AG04450 (cell line): ENCODE measurements around the gene CD9. TPM values are rescaled to one million over a fixed set of nuclear protein-coding genes. Genes with fewer than 3 reads are reported as not detected.

ENCODE experiments used
- CTCF ChIA-PET: fragments of 300-600, 350-600 bp; formaldehyde crosslinking; extraction: SDS; loops from one replicate; lab custom pipeline; 2022; ENCODE audit warnings: antibody characterized with exemption, inconsistent platforms; lab: Charles Lee
- POLR2A ChIA-PET: fragments of 350-600 bp; formaldehyde crosslinking; extraction: SDS; loops from one replicate; lab custom pipeline; 2021; ENCODE audit warnings: antibody characterized with exemption, inconsistent platforms; lab: Yijun Ruan, JAX
- DNase-seq: peaks from one replicate; pipeline ENCODE4 v3.0.0-alpha.2; 2011; ENCODE audit warnings: low read depth, low spot score
- H3K27ac ChIP-seq: one replicate; pipeline ENCODE4 v1.5.1; 2012; ENCODE audit warnings: low read depth, low read length, control low read depth
- H3K27me3 ChIP-seq: one replicate; pipeline ENCODE4 v1.6.0; 2012; ENCODE audit warnings: low read length; ENCODE audit not compliant: control insufficient read depth, insufficient read depth
- H3K4me3 ChIP-seq: 2 replicates; pipeline ENCODE4 v1.5.1; 2011; ENCODE audit warnings: mild to moderate bottlenecking, low read depth, low read length, control low read depth
- H3K9me3 ChIP-seq: 2 replicates; pipeline ENCODE4 v1.5.1; 2012; ENCODE audit warnings: low read length; ENCODE audit not compliant: control insufficient read depth, insufficient read depth
- CTCF ChIP-seq: IDR thresholded peaks from 2 replicates; pipeline ENCODE4 v1.5.1; 2011; ENCODE audit warnings: low read depth, low read length, control low read depth, inconsistent platforms
- polyA minus RNA-seq: library from RNA; depleted of rRNA, polyadenylated mRNA; stranded (reverse); fragments of >200 nt; gene quantifications from 2 replicates; pipeline ENCODE4 v1.2.3, GENCODE V29; 2011; rRNA and poly(A)+ RNA removed
- polyA plus RNA-seq: library from polyadenylated mRNA; depleted of rRNA; stranded (reverse); fragments of >200 nt; gene quantifications from 2 replicates; pipeline ENCODE4 v1.2.3, GENCODE V29; 2011; rRNA removed

CD9 gene, protein sequence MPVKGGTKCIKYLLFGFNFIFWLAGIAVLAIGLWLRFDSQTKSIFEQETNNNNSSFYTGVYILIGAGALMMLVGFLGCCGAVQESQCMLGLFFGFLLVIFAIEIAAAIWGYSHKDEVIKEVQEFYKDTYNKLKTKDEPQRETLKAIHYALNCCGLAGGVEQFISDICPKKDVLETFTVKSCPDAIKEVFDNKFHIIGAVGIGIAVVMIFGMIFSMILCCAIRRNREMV
- polyA plus RNA-seq (152 and 177 TPM in 2 replicates), polyA minus RNA-seq (91.4 and 91.9 TPM in 2 replicates)

GRCh38 chr12:6200256-6201212 is at the start of gene CD9:
Gene CD9, plus strand, starts transcription at chr12:6200400. Its CDS starts 100 bp downstream, at chr12:6200500.
- TF ChIP-seq CTCF = no peak
- POLR2A ChIA-PET = interaction anchor here (1.0 kb wide), 1 partner anchor 24 kb away, joined by 3 read pairs; no protein-coding TSS in a partner anchor
- Histone ChIP-seq H3K4me3 (peak within 1 kb of the TSS; percentile 83), H3K27ac (no peak within 1 kb of the TSS), H3K9me3 (no peaks in the 10 kb centered on the region; the same call in 1 of the 2 replicates), H3K27me3 (no peaks in the 10 kb centered on the region)
- no peak for DNase-seq
- CTCF ChIA-PET = interaction anchor here (0.6 to 5.4 kb wide), 5 partner anchors 12 to 212 kb away, joined by 3 to 31 read pairs (median 4); no protein-coding TSS in a partner anchor

DNA sequence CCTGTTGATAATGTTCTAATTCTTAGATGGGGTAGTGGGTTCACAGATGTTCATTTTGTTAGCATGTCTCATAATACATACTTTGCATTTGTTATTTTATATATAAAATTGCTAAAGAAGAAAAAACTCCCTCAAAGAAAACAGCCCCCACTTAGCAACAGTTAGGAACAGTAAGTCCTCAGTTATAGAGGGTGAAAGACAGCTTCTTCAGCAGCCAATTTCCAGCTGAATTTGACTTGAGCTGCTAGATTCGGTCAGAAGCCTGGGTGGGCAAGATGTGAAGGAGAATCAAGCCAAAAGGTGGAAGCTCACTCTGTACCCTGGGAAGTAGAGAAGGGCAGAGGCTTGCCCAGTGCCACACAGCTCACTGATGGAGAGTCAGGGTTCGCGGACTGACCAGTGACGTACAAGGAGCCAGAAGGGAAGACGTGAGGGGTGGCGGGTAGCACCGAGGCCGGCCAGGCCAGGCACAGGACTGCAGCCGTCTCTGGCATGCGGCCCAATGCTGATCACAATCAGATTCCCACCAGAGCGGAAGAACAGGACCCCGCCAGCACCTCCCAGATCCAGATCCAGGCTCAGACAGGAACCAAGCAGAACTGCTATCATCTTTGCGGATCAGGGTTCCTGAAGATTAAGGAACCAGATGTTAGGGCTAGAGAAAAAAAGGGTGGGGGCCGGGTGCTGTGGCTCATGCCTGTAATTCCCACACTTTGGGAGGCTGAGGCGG is 45.3 kb upstream of the CD9 start:
- TF ChIP-seq CTCF = no peak
- ChIA-PET POLR2A (no interaction called here), CTCF (interaction anchor here (1.0 kb wide), 1 partner anchor 42 kb away, joined by 3 read pairs; no protein-coding TSS in a partner anchor)
- no peak overlapping the region for H3K27ac ChIP-seq
- DNase-seq = no peak
- H3K9me3 ChIP-seq = peaks cover 5% of the 10 kb centered on the region; the same call in 1 of the 2 replicates
- no peak overlapping the region for H3K4me3 ChIP-seq
- no peaks in the 10 kb centered on the region for H3K27me3 ChIP-seq

DNA sequence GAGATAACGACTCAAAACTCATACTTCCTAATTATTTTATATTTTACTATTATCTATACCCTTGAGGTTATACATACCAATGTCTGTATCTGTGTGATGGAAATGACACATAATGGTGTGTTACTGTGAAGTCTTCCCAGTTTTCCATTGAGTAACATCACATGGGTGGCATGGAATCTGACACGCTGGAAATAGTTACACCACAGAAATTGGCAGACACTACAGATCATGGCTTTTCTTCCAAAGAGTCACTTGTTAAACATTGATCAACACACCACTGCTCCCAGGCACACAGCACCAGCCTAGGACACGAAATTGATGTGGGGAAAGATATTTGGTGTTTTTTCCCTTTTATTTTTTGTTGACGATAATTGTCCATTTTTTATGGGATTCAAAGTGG is 42.7 kb upstream of the CD9 start:
- ChIA-PET CTCF (no interaction called here), POLR2A (no interaction called here)
- Histone ChIP-seq H3K9me3 (peaks cover 5% of the 10 kb centered on the region; the same call in 1 of the 2 replicates), H3K4me3 (no peak overlapping the region), H3K27me3 (no peaks in the 10 kb centered on the region), H3K27ac (no peak overlapping the region)
- TF ChIP-seq CTCF = no peak
- DNase-seq = no peak

- ChIA-PET CTCF (no interaction called here), POLR2A (interaction anchor here (0.7 kb wide), 1 partner anchor 17 kb away, joined by 3 read pairs; no protein-coding TSS in a partner anchor)
- DNase-seq = no peak
- Histone ChIP-seq H3K27me3 (no peaks in the 10 kb centered on the region), H3K27ac (no peak overlapping the region), H3K4me3 (no peak overlapping the region), H3K9me3 (peaks cover 5% of the 10 kb centered on the region; the same call in 1 of the 2 replicates)
- no peak for TF ChIP-seq CTCF
Observed at GRCh38 chr12:6158255-6158654, 41.9 kb upstream of the CD9 start.
